HepG2 (cell line): ENCODE measurements around the gene DUT. TPM values are rescaled to one million over a fixed set of nuclear protein-coding genes. Genes with fewer than 3 reads are reported as not detected.

Experiments
- ATAC-seq: fragments of 200-7000 bp; cut with Tn5 transposase; 3 replicates; pipeline ENCODE4 v1.9.1; 2020; ENCODE audit warnings: mild to moderate bottlenecking, moderate library complexity
- BruUV-seq: library from RNA; stranded (reverse); fragments of 400-500 nt; replicated peaks from 2 replicates; lab custom pipeline; 2021; lab: Mats Ljungman, UMichigan
- CTCF ChIA-PET: fragments of 300-600 bp; formaldehyde crosslinking; extraction: SDS; loops from one replicate; lab custom pipeline; 2021; ENCODE audit warnings: low total read pairs, inconsistent platforms, low intra/inter-chr PET ratio; lab: Yijun Ruan, JAX
- POLR2A ChIA-PET: fragments of 350-600 bp; sonication (Branson Sonifier 250); formaldehyde crosslinking; loops from one replicate; lab custom pipeline; 2020; ENCODE audit warnings: antibody characterized with exemption, inconsistent platforms; lab: Yijun Ruan, JAX
- DNase-seq: peaks from one replicate; pipeline ENCODE4 v3.0.0-alpha.2; 2015; ENCODE audit warnings: low spot score
- FAIRE-seq: peaks from 3 replicates; lab custom pipeline; 2011; peaks lifted over from hg19 to GRCh38; lab: Jason Lieb, UNC
- H2AFZ ChIP-seq: one replicate; pipeline ENCODE4 v1.6.1; 2011; ENCODE audit warnings: low read length, inconsistent platforms
- H3K27ac ChIP-seq: fragments of 300-600 bp; 3 replicates; pipeline ENCODE4 v1.8.0; 2011; ENCODE audit warnings: mixed run types, mild to moderate bottlenecking, mixed read lengths, low read length, inconsistent platforms; ENCODE audit not compliant: insufficient read depth; ENCODE audit errors: extremely low read length
- H3K27me3 ChIP-seq, 2 experiments: fragments of 200-600 bp in 1 of 2; 2 replicates in 1 of 2; 3 replicates in 1 of 2; pipeline versions ENCODE4 v1.6.0 to v1.8.0; 2011; ENCODE audit warnings: low read length in 2 of 2, mild to moderate bottlenecking in 2 of 2, moderate library complexity in 2 of 2, inconsistent platforms in 1 of 2; ENCODE audit not compliant: insufficient read depth in 2 of 2, control insufficient read depth in 1 of 2
- H3K36me3 ChIP-seq, 2 experiments: fragments of 200-600 bp in 1 of 2; replicated peaks in 1 of 2; 2 replicates in 1 of 2; 3 replicates in 1 of 2; pipeline versions ENCODE4 v1.5.1 to v1.8.0; 2011; ENCODE audit warnings: low read length in 2 of 2, inconsistent platforms in 1 of 2; ENCODE audit not compliant: insufficient read depth in 2 of 2, control insufficient read depth in 1 of 2
- H3K4me1 ChIP-seq: 2 replicates; pipeline ENCODE4 v1.5.1; 2012; ENCODE audit warnings: low read length, inconsistent platforms; ENCODE audit not compliant: insufficient read depth
- H3K4me2 ChIP-seq: 2 replicates; pipeline ENCODE4 v1.6.0; 2011; ENCODE audit warnings: low read depth, low read length, inconsistent platforms
- H3K4me3 ChIP-seq, 3 experiments: fragments of 200-600 bp in 1 of 3; sonication (generic), shearing (Covaris generic) in 1 of 3; replicated peaks in 1 of 3; 2 replicates each; pipeline ENCODE4 v1.5.1; 2011 to 2016; ENCODE audit warnings: low read length in 3 of 3, inconsistent platforms in 2 of 3, low read depth in 2 of 3, mild to moderate bottlenecking in 2 of 3, control low read depth in 1 of 3, mixed read lengths in 1 of 3; ENCODE audit not compliant: insufficient read depth in 1 of 3
- H3K79me2 ChIP-seq: one replicate; pipeline ENCODE4 v1.6.1; 2011; ENCODE audit warnings: low read length, inconsistent platforms; ENCODE audit not compliant: insufficient read depth
- H3K9ac ChIP-seq: 2 replicates; pipeline ENCODE4 v1.6.0; 2011; ENCODE audit warnings: mild to moderate bottlenecking, low read depth, low read length, inconsistent platforms; ENCODE audit not compliant: insufficient read depth
- H3K9me3 ChIP-seq: 2 replicates; pipeline ENCODE4 v1.5.1; 2012; ENCODE audit warnings: mild to moderate bottlenecking, low read length
- H4K20me1 ChIP-seq: 2 replicates; pipeline ENCODE4 v1.6.0; 2011; ENCODE audit warnings: inconsistent platforms, mild to moderate bottlenecking, low read length, moderate library complexity; ENCODE audit not compliant: insufficient read depth
- HMGXB4 ChIP-seq, 2 experiments: sonication (generic) in 1 of 2; formaldehyde crosslinking in 1 of 2; IDR thresholded peaks; 2 replicates each; pipeline versions ENCODE4 v1.4.0 to v1.6.1; 2018 to 2020; ENCODE audit warnings: missing genetic modification reagents in 2 of 2, borderline replicate concordance in 1 of 2, low read depth in 1 of 2, mild to moderate bottlenecking in 1 of 2, missing biosample characterization in 1 of 2
- HOXA7 ChIP-seq: sonication (generic); formaldehyde crosslinking; IDR thresholded peaks from 2 replicates; pipeline ENCODE4 v1.8.1; 2022; ENCODE audit warnings: mild to moderate bottlenecking, missing genetic modification reagents, moderate library complexity
- STAT6 ChIP-seq: sonication (generic); formaldehyde crosslinking; IDR thresholded peaks from 2 replicates; pipeline ENCODE4 v1.4.0; 2020; ENCODE audit warnings: missing genetic modification reagents, mild to moderate bottlenecking, borderline replicate concordance
- ZNF780A ChIP-seq: sonication (generic); formaldehyde crosslinking; IDR thresholded peaks from 2 replicates; pipeline ENCODE4 v1.8.0; 2022; ENCODE audit warnings: mild to moderate bottlenecking, missing genetic modification reagents, moderate library complexity
- WGBS: methylation state at CpG from one replicate; pipeline ENCODE4 v1.1.6; 2017; ENCODE audit warnings: low lambda C conversion rate; 5-methylcytosine and 5-hydroxymethylcytosine counted together
- in situ Hi-C: cut with HindIII; loops from 2 replicates; pipeline ENCODE4 v1.10.0; 2017; ENCODE audit warnings: low pct_unique_long_range_greater_than_20kb; ENCODE audit not compliant: extremely low pct_ligation_motif_present
- intact Hi-C: fragments of 100-400 bp; cut with micrococcal nuclease; formaldehyde crosslinking; loops from one replicate; pipeline ENCODE4 v1.10.0; 2022; ENCODE audit not compliant: unreplicated experiment
- polyA plus RNA-seq, 8 experiments: library from polyadenylated mRNA; depleted of rRNA in 3 of 8; stranded (reverse) in 7 of 8; unstranded in 1 of 8; fragments of >200 nt; fragmentation: Illumina TruSeq in 4 of 8; extraction: Trizol in 4 of 8; gene quantifications; 2 replicates each; pipeline versions ENCODE4 v1.2.1 to v1.2.3, GENCODE V29; 2011 to 2016; ENCODE audit warnings: low read depth in 4 of 8, missing spikeins in 1 of 8, mixed read lengths in 1 of 8; ENCODE audit not compliant: insufficient read depth in 1 of 8
- total RNA-seq, 5 experiments: library from RNA; depleted of rRNA; stranded (reverse); fragments of >200 nt; fragmentation: Illumina TruSeq; extraction: Trizol; gene quantifications; 2 replicates each; pipeline ENCODE4 v1.2.3, GENCODE V29; 2016; ENCODE audit warnings: low read depth in 1 of 5

DUT gene
- total and polyA plus RNA-seq, 2 of the 13 experiments (the other 11 are each of a cell fraction or from before 2014, with no cell fraction given), result 36.7 to 131 TPM

- intact Hi-C loops, result no loop called here
- BruUV-seq, result no TSS peak
- no peaks in the 10 kb centered on the region for H3K27me3 ChIP-seq
- no peak overlapping the region for H3K4me3 ChIP-seq
- ChIA-PET CTCF (no interaction called here), POLR2A (no interaction called here)
- TF ChIP-seq HMGXB4 (CRISPR knock-in tag; IDR thresholded peaks at IDR 0.05; ENCODE audit: borderline replicate concordance in 1 of 2, low read depth in 1 of 2), result no peak
- TF ChIP-seq STAT6, result no peak
- TF ChIP-seq HOXA7 (CRISPR knock-in tag), result no peak
- TF ChIP-seq ZNF780A (CRISPR knock-in tag), result no peak
- no peak for ATAC-seq
- no peaks in the 10 kb centered on the region for H3K36me3 ChIP-seq
- DNase-seq, result no peak
- 0% methylated on average over 2 of the region's 2 CpGs for WGBS
- H3K4me1 ChIP-seq, result no peaks in the 10 kb centered on the region
- H2AFZ ChIP-seq, result no peak overlapping the region
- no peaks in the 10 kb centered on the region for H3K79me2 ChIP-seq
- in situ Hi-C loops, result no loop called here
- H3K27ac ChIP-seq, result no peak overlapping the region
- H3K4me2 ChIP-seq, result no peak overlapping the region
- no peak for FAIRE-seq
- no peaks in the 10 kb centered on the region for H4K20me1 ChIP-seq
- H3K9me3 ChIP-seq, result no peaks in the 10 kb centered on the region
- H3K9ac ChIP-seq, result no peak overlapping the region
Observed at GRCh38 chr15:48304398-48304797, 26.8 kb upstream of the DUT start.
